Heart left ventricle (tissue), 13 donors: ENCODE data around the gene SPATC1L.

Source experiments
- POLR2A ChIP-seq, 2 donors: fragments of 450-650 bp; IDR thresholded peaks; one replicate each; pipeline ENCODE4 v1.6.1; 2017; ENCODE audit warnings: antibody characterized with exemption in 2 of 2, mild to moderate bottlenecking in 2 of 2, moderate library complexity in 2 of 2
- TF ChIP-seq, protein P1 (sequence below), 12 donors: fragments of 200-600 bp; sonication (generic) in 4 of 12; IDR thresholded peaks; one replicate each; pipeline versions ENCODE4 v1.5.0 to v1.8.0; 2018 to 2022; ENCODE audit warnings: antibody characterized with exemption in 12 of 12, mild to moderate bottlenecking in 5 of 12
- donor health status: ischemic (EF 13 %, LVEDD 7.1; RV severe dilation, severe dysfunction).
- donor health status: DM: no; HTN: yes; CAD: no.
- donor health status: DM: no; HTN: no; CAD: no.
- donor health status: ischemic (EF 25% LVEDD 6.9; RV normal size, moderate dysfunction).
- donor health status: ischemic (EF 25% LVEDD 5.7; RV mildly dilated, moderate dysfunction).
- donor health status: ischemic (EF 35%, LVEDD 5.7; RV mildly dilated, moderate dysfunction).
- donor health status: nonischemic (EF 11% LVEDD 7.7; RV severe dilation, severe dysfunction).
- donor health status: DM: yes; HTN: yes; CAD: no.
- donor health status: PGD.
- donor health status: ischemic (EF 29% LVEDD 5.4; RV normal size, mild dysfunction).
- donor health status: nonischemic (EF 23%, LVEDD 6.1; RV moderate dilation, normal function).

DNA sequence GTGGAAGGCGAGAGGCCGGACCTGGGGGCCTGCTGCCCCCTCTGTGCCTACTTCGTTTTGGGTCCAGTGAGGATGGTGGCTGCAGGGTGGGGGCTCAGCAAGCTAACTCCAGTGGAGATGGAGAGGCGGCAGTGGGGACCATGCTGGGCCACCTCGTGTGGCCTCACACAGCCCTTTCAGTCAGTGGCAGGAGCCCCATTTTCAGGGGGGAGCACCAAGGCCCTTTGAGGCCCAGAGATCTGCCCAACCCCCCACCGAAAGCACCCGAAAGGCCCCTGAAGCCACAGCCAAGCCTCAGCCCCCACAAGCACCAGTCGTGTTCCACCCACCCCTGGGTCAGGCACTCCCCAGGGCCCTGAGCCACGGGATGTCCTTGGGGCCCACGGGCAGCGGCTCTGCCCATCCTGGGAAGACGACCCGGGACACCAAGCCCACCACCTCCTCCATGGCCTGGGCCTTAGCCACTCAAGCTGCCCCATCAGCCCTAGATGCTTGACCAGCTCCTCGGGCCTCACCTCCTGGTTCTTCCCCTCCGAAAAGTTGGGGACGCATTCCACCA lies 29.2 kb downstream of the SPATC1L start:
- TF ChIP-seq, protein P1, sequence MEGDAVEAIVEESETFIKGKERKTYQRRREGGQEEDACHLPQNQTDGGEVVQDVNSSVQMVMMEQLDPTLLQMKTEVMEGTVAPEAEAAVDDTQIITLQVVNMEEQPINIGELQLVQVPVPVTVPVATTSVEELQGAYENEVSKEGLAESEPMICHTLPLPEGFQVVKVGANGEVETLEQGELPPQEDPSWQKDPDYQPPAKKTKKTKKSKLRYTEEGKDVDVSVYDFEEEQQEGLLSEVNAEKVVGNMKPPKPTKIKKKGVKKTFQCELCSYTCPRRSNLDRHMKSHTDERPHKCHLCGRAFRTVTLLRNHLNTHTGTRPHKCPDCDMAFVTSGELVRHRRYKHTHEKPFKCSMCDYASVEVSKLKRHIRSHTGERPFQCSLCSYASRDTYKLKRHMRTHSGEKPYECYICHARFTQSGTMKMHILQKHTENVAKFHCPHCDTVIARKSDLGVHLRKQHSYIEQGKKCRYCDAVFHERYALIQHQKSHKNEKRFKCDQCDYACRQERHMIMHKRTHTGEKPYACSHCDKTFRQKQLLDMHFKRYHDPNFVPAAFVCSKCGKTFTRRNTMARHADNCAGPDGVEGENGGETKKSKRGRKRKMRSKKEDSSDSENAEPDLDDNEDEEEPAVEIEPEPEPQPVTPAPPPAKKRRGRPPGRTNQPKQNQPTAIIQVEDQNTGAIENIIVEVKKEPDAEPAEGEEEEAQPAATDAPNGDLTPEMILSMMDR (IDR thresholded peaks at IDR 0.05) = no peak
- TF ChIP-seq POLR2A (IDR thresholded peaks at IDR 0.05) = no peak
